ENCODE measurements around the gene ATP13A3.
A peak's percentile ranks its signal among the peaks of the same experiment; 100 is the strongest.
"Not testable (repeated sequence)": the region's sequence is repeated elsewhere in the genome, so short reads cannot be mapped to it uniquely, and the experiment has no call there.

The ATP13A3 gene

GRCh38 chr3:194486540-194487288, at the start of gene ATP13A3:
Gene ATP13A3, minus strand, starts transcription at chr3:194487002. Its CDS starts 24,812 bp downstream, at chr3:194462190.
- no peak for TF ChIP-seq CTCF (IDR thresholded peaks at IDR 0.05; ENCODE audit: low read depth, low read length)
- H3K4me3 ChIP-seq (ENCODE audit: low read depth, low read length), result peak within 1 kb of the TSS; percentile 97

GRCh38 chr3:194535199-194535598, 48.4 kb upstream of the ATP13A3 start:
- not testable (repeated sequence) for H3K4me3 ChIP-seq (ENCODE audit: low read depth, low read length)

DNA sequence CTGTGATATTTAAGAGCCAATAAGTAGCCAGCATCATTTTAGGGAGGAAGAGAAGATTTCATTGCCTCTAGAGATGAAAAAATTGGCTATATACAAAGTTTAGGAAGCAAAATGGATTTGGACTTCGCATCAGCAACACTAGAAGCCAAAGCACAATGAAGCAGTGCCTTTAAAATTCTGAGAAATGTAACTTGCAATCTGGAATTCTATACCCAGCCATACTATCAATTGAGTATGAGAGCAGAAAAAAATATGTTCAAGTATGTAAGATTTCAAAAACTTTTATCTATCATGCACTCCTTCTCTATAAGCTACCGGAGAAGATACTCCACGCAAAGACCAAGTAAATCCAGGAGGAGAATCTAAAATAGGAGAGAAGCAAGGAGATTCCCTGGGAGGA, 47.4 kb upstream of the ATP13A3 start:
- TF ChIP-seq CTCF (IDR thresholded peaks at IDR 0.05; ENCODE audit: low read depth, low read length), result no peak
- H3K4me3 ChIP-seq (ENCODE audit: low read depth, low read length), result no peak overlapping the region

DNA sequence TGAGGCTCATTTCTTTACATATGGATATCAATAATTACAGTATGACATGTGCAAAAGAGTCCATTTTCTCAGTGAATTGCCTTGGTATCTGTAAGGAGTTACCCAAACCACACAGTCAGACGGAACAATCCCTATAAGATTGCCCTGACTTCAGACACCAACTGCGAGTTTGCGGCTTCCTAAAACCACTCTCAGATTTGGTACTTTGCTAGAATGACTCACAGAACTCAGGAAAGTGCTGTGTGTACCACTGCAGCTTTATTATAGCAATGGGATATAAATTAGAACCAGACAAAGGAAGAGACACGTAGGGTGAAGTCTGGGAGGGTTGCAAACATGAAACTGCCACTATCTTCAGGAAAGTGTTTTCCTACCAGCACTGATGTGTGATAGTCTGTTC, 45.8 kb upstream of the ATP13A3 start:
- no peak overlapping the region for H3K4me3 ChIP-seq (ENCODE audit: low read depth, low read length)
- no peak for TF ChIP-seq CTCF (IDR thresholded peaks at IDR 0.05; ENCODE audit: low read depth, low read length)

DNA sequence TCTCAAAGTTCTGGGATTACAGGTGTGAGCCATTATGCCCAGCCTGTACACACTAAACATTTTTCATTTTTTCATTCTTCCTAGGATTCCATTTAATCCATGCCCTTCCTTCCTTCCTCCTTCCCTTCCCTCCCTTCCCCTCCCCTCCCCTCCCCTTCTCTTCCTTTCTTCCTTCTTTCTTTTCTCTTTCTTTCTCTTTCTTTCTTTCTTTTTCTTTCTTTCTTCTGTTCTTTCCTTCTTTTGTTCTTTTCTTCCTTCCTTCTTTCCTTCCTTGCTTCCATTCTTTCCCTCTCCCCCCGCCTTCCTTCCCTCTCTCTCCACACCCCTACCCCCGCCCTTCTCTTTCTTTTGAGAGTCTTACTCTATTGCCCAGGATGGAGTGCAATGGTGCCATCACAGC, 40.9 kb upstream of the ATP13A3 start:
- TF ChIP-seq CTCF (IDR thresholded peaks at IDR 0.05; ENCODE audit: low read depth, low read length), result no peak
- H3K4me3 ChIP-seq (ENCODE audit: low read depth, low read length), result no peak overlapping the region

GRCh38 chr3:194526164-194526563, 39.4 kb upstream of the ATP13A3 start:
- no peak overlapping the region for H3K4me3 ChIP-seq (ENCODE audit: low read depth, low read length)
- no peak for TF ChIP-seq CTCF (IDR thresholded peaks at IDR 0.05; ENCODE audit: low read depth, low read length)

GRCh38 chr3:194522579-194523046, 35.8 kb upstream of the ATP13A3 start:
- TF ChIP-seq CTCF (IDR thresholded peaks at IDR 0.05; ENCODE audit: low read depth, low read length), result no peak
- H3K4me3 ChIP-seq (ENCODE audit: low read depth, low read length), result no peak overlapping the region
